Testis (tissue), 2 donors: ENCODE measurements around the gene EEF1AKMT2.

Experiments
- CTCF ChIP-seq, 3 experiments: fragments of 450-650 bp in 2 of 3; fragments of 200-600 bp in 1 of 3; sonication (generic) in 1 of 3; IDR thresholded peaks; one replicate each; pipeline ENCODE4 v1.5.1; 2016 to 2019; ENCODE audit warnings: antibody characterized with exemption in 3 of 3, mild to moderate bottlenecking in 2 of 3, moderate library complexity in 1 of 3
- POLR2A ChIP-seq: fragments of 450-650 bp; IDR thresholded peaks from one replicate; pipeline ENCODE4 v1.6.1; 2017; ENCODE audit warnings: antibody characterized with exemption, mild to moderate bottlenecking, moderate library complexity

- no peak for TF ChIP-seq POLR2A
- TF ChIP-seq CTCF (IDR thresholded peaks at IDR 0.05) = no peak
Observed at GRCh38 chr10:124825702-124826101, 34.0 kb upstream of the EEF1AKMT2 start.
